Loucy (cell line): ENCODE measurements around the gene GRB2.
"Not testable (repeated sequence)": the region's sequence is repeated elsewhere in the genome, so short reads cannot be mapped to it uniquely, and the experiment has no call there.

Experiments used
- H2AFZ ChIP-seq: fragments of 200-600 bp; sonication (generic); 2 replicates; pipeline ENCODE4 v1.6.0; 2016; ENCODE audit warnings: antibody characterized with exemption, mild to moderate bottlenecking, low read length, moderate library complexity
- H3F3A ChIP-seq: fragments of 200-600 bp; 2 replicates; pipeline ENCODE4 v1.6.0; 2016; ENCODE audit warnings: antibody characterized with exemption, low read depth, mild to moderate bottlenecking
- H3K27me3 ChIP-seq: fragments of 200-600 bp; sonication (generic); 2 replicates; pipeline ENCODE4 v1.6.1; 2014; ENCODE audit warnings: low read length, mild to moderate bottlenecking; ENCODE audit not compliant: insufficient read depth, poor library complexity, severe bottlenecking
- H3K36me3 ChIP-seq: fragments of 200-600 bp; sonication (generic); 2 replicates; pipeline ENCODE4 v1.6.1; 2016; ENCODE audit warnings: low read length; ENCODE audit not compliant: insufficient read depth
- H3K4me1 ChIP-seq: fragments of 200-600 bp; sonication (generic); 2 replicates; pipeline ENCODE4 v1.5.1; 2014; ENCODE audit warnings: low read length, mild to moderate bottlenecking; ENCODE audit not compliant: insufficient read depth, poor library complexity, severe bottlenecking
- H3K4me2 ChIP-seq: fragments of 200-600 bp; sonication (generic); 2 replicates; pipeline ENCODE4 v1.6.0; 2014; ENCODE audit warnings: antibody characterized with exemption, low read length, low read depth, mild to moderate bottlenecking; ENCODE audit not compliant: poor library complexity, severe bottlenecking
- H3K4me3 ChIP-seq: fragments of 200-600 bp; sonication (generic); 2 replicates; pipeline ENCODE4 v1.5.1; 2014; ENCODE audit warnings: low read length, mild to moderate bottlenecking, mixed read lengths; ENCODE audit not compliant: poor library complexity, severe bottlenecking
- H3K79me2 ChIP-seq: fragments of 200-600 bp; sonication (generic); 2 replicates; pipeline ENCODE4 v1.6.1; 2014; ENCODE audit warnings: low read length; ENCODE audit not compliant: insufficient read depth
- H3K9ac ChIP-seq: fragments of 200-600 bp; sonication (generic); 2 replicates; pipeline ENCODE4 v1.6.0; 2014; ENCODE audit warnings: mild to moderate bottlenecking, low read depth, low read length, moderate library complexity; ENCODE audit not compliant: poor library complexity, severe bottlenecking
- H3K9me2 ChIP-seq: fragments of 200-600 bp; sonication (generic); replicated peaks from 2 replicates; pipeline ENCODE4 v1.6.1; 2016; ENCODE audit warnings: low read depth, low read length, mixed read lengths
- H3K9me3 ChIP-seq: fragments of 200-600 bp; sonication (generic); 2 replicates; pipeline ENCODE4 v1.6.1; 2014; ENCODE audit warnings: mild to moderate bottlenecking, antibody characterized with exemption, low read length, low read depth; ENCODE audit not compliant: insufficient read depth
- H4K20me1 ChIP-seq: fragments of 200-600 bp; sonication (generic); 2 replicates; pipeline ENCODE4 v1.6.0; 2014; ENCODE audit warnings: antibody characterized with exemption, low read length, mild to moderate bottlenecking; ENCODE audit not compliant: insufficient read depth, poor library complexity, severe bottlenecking
- CTCF ChIP-seq: fragments of 200-600 bp; sonication (generic); conservative IDR thresholded peaks from 2 replicates; pipeline ENCODE4 v1.5.1; 2014; ENCODE audit warnings: mild to moderate bottlenecking, antibody characterized with exemption, low read length
- EZH2phosphoT487 ChIP-seq: fragments of 200-600 bp; IDR thresholded peaks from 2 replicates; pipeline ENCODE4 v1.6.1; 2018; ENCODE audit warnings: antibody characterized with exemption, mild to moderate bottlenecking, moderate library complexity, borderline replicate concordance

Gene GRB2

GRCh38 chr17:75371981-75372380, 33.5 kb downstream of the GRB2 start:
- TF ChIP-seq EZH2phosphoT487 = no peak
- H2AFZ ChIP-seq = no peak overlapping the region
- peaks cover 5% of the 10 kb centered on the region for H3K4me1 ChIP-seq
- peaks cover 98% of the 10 kb centered on the region for H3K79me2 ChIP-seq
- no peak overlapping the region for H3K9ac ChIP-seq
- no peaks in the 10 kb centered on the region for H3F3A ChIP-seq
- H3K36me3 ChIP-seq = peaks cover 19% of the 10 kb centered on the region; the same call in 1 of the 2 replicates
- no peaks in the 10 kb centered on the region for H3K9me3 ChIP-seq
- peaks cover 50% of the 10 kb centered on the region for H4K20me1 ChIP-seq
- H3K9me2 ChIP-seq = no peaks in the 10 kb centered on the region
- H3K4me2 ChIP-seq = no peak overlapping the region
- no peak overlapping the region for H3K4me3 ChIP-seq
- no peaks in the 10 kb centered on the region for H3K27me3 ChIP-seq

GRCh38 chr17:75371339-75371738, 34.1 kb downstream of the GRB2 start:
- H3K9me3 ChIP-seq = no peaks in the 10 kb centered on the region
- H4K20me1 ChIP-seq = peaks cover 57% of the 10 kb centered on the region
- no peak overlapping the region for H3K9ac ChIP-seq
- H3K36me3 ChIP-seq = peaks cover 13% of the 10 kb centered on the region; the same call in 1 of the 2 replicates
- H2AFZ ChIP-seq = no peak overlapping the region
- no peaks in the 10 kb centered on the region for H3K27me3 ChIP-seq
- no peaks in the 10 kb centered on the region for H3F3A ChIP-seq
- no peak overlapping the region for H3K4me2 ChIP-seq
- no peak for TF ChIP-seq EZH2phosphoT487
- no peak for TF ChIP-seq CTCF
- peaks cover 5% of the 10 kb centered on the region for H3K4me1 ChIP-seq
- no peaks in the 10 kb centered on the region for H3K9me2 ChIP-seq
- no peak overlapping the region for H3K4me3 ChIP-seq
- H3K79me2 ChIP-seq = peaks cover 98% of the 10 kb centered on the region

GRCh38 chr17:75370286-75370915, 35.1 kb downstream of the GRB2 start:
- H2AFZ ChIP-seq = no peak overlapping the region
- H3K36me3 ChIP-seq = peaks cover 12% of the 10 kb centered on the region; the same call in 1 of the 2 replicates
- H3K9ac ChIP-seq = no peak overlapping the region
- TF ChIP-seq CTCF (no peak), EZH2phosphoT487 (no peak)
- H3K9me2 ChIP-seq = no peaks in the 10 kb centered on the region
- H3F3A ChIP-seq = no peaks in the 10 kb centered on the region
- no peak overlapping the region for H3K4me3 ChIP-seq
- H3K4me2 ChIP-seq = no peak overlapping the region
- peaks cover 100% of the 10 kb centered on the region for H3K79me2 ChIP-seq
- peaks cover 65% of the 10 kb centered on the region for H4K20me1 ChIP-seq
- H3K27me3 ChIP-seq = no peaks in the 10 kb centered on the region
- H3K9me3 ChIP-seq = no peaks in the 10 kb centered on the region
- H3K4me1 ChIP-seq = peaks cover 12% of the 10 kb centered on the region

GRCh38 chr17:75367838-75368789, 37.4 kb downstream of the GRB2 start:
- not testable (repeated sequence) for H3K9me2 ChIP-seq, H3K9ac ChIP-seq, H3K36me3 ChIP-seq, H3K4me2 ChIP-seq, H3F3A ChIP-seq, H3K4me3 ChIP-seq, H3K9me3 ChIP-seq, H2AFZ ChIP-seq, H3K27me3 ChIP-seq
- Histone ChIP-seq H3K4me1 (peaks cover 32% of the 10 kb centered on the region), H4K20me1 (peaks cover 69% of the 10 kb centered on the region), H3K79me2 (peaks cover 100% of the 10 kb centered on the region)
